ENCODE results near the gene MIER1.

DNA sequence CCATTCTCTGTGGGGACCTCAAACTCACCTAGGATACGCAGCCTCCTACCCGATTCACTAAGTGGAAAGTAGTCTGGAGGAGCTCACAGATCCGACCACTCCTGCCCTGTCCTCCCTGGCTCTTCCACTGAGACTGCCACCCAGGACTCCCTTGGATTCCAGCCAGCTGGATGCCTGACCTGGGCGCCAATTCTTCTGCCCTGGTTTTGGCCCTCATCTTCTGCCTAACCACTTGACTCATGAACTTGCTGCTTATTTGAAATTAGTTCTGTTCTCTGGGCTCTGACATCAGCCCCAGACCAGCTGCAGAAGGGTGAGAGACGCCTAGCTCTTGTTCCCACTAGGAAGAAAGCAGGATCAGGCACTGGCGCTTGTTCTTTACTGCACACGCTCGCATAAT, 80.3 kb downstream of the MIER1 start:
- no peak for TF ChIP-seq POLR2A (IDR thresholded peaks at IDR 0.05; ENCODE audit: low read depth)
- TF ChIP-seq POLR2AphosphoS5 (IDR thresholded peaks at IDR 0.05) = no peak
